Activated CD8-positive, alpha-beta memory T cell treated with anti-CD3 and anti-CD28 coated beads, Interleukin-2, amount 50 U/mL, for 24 hours (primary cell): ENCODE data around the gene ITGB2.
"Not testable (repeated sequence)": the region's sequence is repeated elsewhere in the genome, so short reads cannot be mapped to it uniquely, and the experiment has no call there.

Experiments used
- DNase-seq: peaks from one replicate; pipeline ENCODE4 v3.0.0-alpha.2; 2020; ENCODE audit errors: extremely low read depth

Gene ITGB2

DNA sequence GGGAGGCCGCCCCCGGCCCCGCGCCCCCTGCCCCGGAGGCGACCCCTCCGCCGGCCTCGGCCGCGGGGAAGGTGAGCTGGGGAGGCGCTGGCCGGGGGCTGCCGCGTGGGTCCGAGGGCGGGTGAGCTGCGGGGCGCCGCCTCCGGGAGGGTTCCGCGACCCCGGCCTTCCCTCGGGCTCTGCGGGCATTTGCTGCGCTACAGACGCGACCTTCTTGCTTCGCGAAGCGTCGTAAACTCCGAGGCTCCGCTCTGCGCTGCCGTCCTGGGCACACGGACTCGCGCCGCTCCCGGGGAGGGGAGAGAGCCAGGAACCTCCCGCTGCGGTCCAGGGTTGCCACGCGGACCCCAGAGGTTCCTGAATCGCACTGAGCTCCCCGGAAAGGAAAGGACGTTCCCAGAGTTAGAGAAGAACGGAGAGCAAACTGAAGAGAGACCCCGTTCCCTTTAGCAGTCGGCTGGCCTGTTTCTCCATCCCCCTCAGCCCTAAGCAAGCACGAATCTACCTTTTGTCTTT lies 19.5 kb upstream of the ITGB2 start:
- no peak for DNase-seq

DNA sequence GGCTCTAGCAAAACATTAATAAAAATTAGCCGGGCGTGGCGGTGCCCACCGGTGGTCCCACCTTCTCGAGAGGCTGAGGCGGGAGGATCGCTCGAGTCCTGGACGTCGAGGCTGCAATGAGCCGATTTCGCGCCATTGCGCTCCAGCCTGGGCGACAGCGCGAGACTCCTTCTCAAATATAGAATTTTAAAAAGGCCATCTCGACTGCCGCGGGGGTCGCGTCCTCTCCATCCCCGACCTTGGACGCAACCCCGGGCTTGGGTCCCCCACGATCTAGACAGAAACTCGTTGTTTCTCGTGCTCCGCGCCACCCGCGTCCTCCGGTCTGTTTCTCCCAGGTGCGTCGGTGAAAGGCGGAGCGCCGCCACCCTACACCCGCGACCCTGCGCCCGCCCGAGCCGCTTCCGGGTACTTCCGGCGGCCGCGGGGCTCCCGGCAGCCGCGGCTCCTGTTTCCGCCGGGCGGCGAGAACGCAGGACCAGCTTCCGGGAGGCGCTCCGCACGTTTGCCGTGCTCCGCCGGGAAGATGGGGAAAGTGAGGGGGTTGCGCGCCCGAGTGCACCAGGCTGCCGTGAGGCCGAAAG lies 18.9 kb upstream of the ITGB2 start, which contains the start of gene SLX9:
Gene SLX9 (plus strand): TSS at position 498 of the 584 bp plus-strand sequence. CDS start 29 bp downstream, at position 527.
- DNase-seq: peak; percentile 42

DNA sequence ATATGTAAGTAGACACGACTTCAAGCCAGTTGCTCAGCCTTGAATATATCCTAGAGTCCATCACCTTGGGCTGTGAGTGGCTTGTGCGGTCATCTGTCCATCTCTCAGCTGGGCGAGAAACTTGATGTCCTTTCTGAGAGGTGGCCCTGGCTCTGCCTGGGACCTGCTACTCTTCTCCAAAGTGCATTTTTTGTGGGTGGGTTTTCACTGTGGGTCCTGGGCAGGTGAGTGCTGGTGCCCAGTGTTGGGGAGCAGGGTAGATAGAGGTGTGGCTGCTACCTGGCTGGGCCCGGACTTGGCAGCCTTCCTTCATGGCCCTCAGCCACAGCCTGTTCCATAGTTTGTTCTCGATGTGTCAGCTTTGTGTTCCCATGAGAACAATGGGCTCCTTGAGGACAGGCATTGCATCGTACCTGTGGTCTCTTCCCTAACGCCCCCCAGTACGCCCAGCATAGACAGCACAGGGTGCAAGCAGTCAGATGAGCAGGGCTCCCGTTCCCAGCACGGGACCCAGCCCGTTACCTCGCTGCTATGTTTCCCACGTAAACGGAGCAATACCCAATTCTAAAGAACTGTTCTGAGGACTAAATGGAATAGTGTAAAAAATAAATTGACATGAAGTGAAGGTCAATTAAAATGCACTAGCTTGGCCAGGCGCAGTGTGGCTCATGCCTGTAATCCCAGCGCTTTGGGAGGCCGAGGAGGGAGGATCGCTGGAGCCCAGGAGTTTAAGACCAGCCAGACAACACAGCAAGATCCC lies 18.3 kb upstream of the ITGB2 start:
- DNase-seq: no peak

GRCh38 chr21:44935533-44935927 lies 14.8 kb upstream of the ITGB2 start:
- DNase-seq: no peak

DNA sequence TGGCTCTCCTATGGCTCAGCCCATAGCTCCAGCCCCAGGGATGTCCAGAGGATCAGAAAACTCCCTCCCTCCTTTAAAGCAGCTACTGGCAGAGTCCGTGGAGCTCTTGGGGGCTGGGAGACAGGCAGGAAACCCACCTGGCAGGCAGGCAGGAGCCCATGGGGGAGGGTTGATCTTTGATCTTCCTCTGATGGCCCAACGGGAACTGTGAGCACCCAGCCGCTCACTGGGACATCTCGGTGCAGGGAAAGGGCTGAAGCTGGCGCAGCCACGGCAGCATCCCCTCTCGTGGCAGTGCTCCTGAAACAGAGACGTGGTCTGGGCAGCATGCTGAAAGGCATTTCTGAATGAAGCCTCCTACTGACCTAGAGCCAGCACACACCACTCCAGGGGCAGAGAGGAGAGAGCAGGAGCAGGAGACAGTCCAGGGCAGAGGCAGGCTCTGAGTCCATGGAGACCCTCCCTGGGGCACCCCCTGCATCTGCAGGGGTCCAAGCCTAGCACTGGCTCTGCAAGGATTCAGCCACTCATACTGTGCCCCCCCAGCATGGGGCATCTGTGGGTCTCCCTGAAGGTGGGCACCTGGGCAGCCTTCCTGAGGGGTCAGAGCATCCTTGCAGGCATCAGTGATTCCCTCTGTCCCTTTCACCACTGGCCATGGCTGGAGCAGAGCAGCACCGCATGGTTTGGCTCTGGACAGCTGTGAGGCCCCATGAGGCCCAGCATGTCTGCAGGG lies 14.3 kb upstream of the ITGB2 start:
- DNase-seq: no peak

GRCh38 chr21:44934276-44934675 lies 13.6 kb upstream of the ITGB2 start:
- no peak for DNase-seq

- DNase-seq: no peak
Measured at GRCh38 chr21:44933918-44934260, 13.2 kb upstream of the ITGB2 start.

- DNase-seq: no peak
Measured at GRCh38 chr21:44933199-44933917, 12.7 kb upstream of the ITGB2 start.

DNA sequence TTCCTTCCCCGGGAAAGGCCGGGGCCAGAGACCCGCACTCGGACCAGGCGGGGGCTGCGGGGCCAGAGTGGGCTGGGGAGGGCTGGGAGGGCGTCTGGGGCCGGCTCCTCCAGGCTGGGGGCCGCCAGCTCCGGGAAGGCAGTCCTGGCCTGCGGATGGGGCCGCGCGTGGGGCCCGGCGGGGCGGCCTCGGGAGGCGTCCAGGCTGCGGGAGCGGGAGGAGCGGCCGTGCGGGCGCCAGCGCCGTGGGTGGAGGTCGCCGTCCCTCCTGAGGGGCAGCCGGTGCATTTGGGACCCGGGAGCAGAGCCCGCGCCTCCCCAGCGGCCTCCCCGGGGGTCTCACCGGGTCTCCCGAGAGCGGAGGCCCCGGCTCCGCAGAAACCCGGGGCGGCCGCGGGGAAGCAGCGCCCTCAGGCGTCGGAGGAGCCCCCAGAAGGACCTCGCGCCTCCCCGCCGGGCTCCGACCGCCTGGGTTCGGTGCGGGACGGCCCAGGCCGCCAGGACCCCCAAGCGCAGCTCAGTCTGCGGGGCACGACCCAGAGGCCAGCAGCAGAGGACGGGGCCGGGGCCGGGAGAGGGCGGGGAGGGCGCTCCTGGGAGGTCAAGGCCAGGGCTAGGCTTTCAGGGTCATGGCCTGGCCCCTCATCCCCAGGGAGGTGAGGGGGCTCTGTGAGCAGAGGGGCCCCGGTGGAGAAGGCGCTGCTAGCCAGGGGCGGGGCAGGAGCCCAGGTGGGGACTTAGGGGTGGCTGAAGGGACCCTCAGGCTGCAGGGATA lies 11.9 kb upstream of the ITGB2 start:
- DNase-seq: no peak

- no peak for DNase-seq
Measured at GRCh38 chr21:44931501-44932407, 11.1 kb upstream of the ITGB2 start.

DNA sequence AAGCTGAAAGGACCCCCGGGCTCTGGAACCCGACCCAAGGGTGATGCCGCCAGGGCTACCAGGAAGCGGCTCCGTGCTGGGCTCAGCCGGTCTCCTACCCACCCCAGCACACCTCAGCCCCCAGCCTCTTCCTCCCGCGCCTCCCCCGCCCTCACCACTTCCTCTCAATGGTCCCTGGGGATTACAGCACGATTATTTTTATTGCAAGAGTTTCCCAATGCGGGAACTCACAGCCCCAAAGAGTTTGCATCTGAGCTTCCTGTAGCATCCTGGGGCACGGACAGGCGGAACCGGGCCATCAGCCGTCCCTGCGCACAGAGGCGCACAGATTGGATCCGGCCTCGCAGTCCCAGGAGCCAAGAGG lies 10.4 kb upstream of the ITGB2 start:
- no peak for DNase-seq

GRCh38 chr21:44930543-44930981 lies 9.9 kb upstream of the ITGB2 start:
- DNase-seq: no peak

DNA sequence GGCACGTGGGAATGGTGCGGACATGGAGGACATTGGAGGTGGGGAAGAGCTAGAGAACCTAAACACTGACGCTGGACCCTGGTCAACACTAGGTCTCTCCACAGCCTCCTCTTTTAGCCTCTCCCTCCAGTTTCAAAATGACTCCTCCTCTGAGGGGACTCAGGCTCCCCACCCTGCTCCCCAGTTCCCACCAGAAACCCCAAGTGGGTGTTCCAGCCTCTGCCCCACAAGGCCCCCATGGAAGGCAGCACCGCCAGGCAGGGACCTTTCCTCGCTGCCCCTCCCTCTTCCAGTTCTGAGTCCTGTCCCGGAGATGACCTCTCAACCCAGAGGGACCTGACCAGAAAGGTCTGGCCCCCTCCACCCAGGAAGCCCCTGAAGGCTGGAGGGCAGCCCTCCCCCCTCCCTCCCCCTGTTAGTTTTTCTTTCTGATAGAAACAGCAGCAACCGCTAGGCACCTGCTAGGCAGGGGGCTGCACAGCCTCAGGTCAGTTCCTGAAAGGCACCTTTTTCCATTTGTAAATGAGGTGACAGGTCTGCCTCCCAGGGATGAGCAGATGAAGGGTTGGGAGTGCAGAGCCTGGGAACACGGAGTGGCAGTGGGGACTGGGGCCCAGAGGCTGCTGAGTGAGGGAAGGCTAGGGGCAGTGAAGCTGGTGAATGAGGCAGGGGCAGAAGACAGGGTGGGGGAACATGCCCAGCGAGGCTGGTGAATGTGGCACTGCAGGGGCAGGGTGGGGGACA lies 9.3 kb upstream of the ITGB2 start:
- no peak for DNase-seq

DNA sequence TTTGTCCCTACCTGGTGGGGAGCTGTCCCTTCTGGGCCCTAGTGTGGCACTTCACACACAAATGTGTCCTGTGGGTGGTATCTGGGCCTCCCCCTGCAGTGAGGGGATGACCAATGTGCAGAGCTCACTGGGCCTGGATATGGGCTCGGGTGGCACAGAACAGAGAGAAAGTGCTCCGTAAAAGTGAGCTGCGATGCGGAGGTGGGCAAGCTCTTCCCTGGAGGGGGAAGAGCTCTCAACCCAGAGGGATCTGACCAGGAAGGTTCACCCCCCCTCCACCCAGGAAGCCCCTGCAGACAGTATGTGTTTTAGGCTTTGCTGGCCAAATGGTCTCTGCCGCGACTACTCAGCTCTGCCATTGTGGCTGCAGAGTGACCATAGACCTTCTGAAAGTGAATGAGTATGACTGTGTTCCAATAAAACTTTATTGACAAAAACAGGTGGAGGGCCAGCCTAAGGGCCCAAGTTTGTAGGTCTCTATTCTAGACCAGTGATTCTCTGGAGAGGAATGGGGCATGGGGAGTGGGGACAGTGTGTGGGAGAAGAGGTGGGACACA lies 8.6 kb upstream of the ITGB2 start:
- DNase-seq: no peak

- DNase-seq: not testable (repeated sequence)
Measured at GRCh38 chr21:44928500-44929241, 8.0 kb upstream of the ITGB2 start.

DNA sequence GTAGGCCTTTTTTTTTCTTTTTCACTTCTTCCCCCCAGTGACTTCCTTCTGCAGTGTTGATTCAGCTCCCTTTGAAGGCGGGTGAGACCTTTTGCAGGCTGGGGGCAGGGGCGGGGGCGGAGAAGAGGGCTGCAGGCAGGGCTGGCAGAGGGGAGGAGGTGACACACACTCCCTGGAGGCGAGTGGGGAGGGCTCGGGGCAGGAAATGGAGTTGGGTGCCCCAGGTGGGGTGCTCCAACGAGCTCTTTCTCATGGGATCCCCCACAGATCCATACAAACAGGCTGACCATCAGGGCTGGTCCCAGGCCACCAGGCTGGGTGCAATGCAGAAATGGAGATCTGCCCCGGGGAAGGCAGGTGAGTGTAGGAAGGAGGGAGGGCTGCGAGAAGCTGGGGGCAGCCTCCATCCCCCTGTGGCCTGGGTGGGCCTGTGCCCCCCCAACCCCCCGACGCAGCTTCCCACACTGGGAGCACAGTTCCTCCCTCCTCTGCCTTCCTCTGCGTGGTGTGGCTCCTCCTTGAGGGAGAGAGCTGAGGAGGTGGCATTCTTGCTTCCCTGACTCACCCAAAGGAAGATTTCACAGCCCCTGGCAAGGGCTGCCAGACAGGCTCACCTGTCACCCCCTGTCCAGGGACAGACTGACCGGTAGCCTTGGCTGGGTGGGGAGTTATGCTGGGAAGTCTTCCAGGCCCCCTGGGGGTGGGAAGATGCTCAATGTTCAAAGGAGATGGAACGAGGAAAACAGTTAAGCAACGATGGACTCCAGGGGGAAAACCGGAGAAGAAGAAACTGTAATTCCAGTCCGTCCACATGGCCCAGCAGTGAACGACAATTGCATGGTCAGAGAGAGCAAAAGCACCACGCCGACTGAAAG lies 7.1 kb upstream of the ITGB2 start:
- peak; percentile 77 for DNase-seq

- no peak for DNase-seq
Measured at GRCh38 chr21:44927259-44927586, 6.5 kb upstream of the ITGB2 start.
